C1 segment of cervical spinal cord (tissue), 14 donors: Measurements from ENCODE around the gene NLGN3.
A peak's percentile ranks its signal among the peaks of the same experiment; 100 is the strongest.
"Not testable (repeated sequence)": the region's sequence is repeated elsewhere in the genome, so short reads cannot be mapped to it uniquely, and the experiment has no call there.

ENCODE experiments used
- DNase-seq, 14 donors: peaks; one replicate each; lab custom pipeline; 2025; lab: John Stamatoyannopoulos, UW

Gene NLGN3

GRCh38 chrX:71169586-71169985 is 24.9 kb downstream of the NLGN3 start:
- DNase-seq, result no peak

- no peak for DNase-seq
These were observed 26.0 kb downstream of the NLGN3 start for GRCh38 chrX:71170660-71171059.

DNA sequence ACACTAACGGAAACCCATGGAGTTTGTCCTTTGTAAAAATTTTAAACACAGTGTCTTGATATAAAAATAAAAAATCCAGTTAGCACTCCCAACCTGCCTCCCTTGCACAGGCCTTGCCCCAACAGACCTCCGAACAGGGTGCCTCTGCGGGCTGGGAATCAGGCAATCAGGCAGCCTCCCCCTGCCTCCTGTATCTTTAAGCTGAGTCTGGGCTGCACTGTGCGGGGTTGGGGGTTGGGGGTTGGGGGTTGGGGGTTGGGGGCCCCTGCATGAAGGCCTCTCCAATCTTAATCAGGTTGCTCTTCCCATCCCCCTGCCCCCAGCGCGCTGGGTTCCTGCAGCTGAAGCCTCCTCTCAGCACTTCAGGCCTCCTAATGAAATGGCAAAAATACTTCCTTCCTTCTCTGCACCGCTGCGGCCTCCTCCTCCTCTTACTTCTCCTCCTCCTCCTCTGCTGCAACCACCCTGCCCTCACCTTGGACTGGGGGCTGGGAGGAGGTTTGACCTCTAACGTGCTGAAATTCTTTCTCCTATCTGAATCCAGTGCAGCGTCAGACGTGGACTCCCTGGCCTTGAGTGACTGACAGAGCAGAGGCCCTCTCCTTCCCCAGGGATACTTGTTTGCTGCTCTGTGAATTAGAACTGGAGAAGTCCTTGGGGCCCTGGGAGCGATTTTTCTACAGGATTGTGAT is 26.6 kb downstream of the NLGN3 start:
- DNase-seq, result no peak

GRCh38 chrX:71173440-71173839 is 28.8 kb downstream of the NLGN3 start:
- no peak for DNase-seq

DNA sequence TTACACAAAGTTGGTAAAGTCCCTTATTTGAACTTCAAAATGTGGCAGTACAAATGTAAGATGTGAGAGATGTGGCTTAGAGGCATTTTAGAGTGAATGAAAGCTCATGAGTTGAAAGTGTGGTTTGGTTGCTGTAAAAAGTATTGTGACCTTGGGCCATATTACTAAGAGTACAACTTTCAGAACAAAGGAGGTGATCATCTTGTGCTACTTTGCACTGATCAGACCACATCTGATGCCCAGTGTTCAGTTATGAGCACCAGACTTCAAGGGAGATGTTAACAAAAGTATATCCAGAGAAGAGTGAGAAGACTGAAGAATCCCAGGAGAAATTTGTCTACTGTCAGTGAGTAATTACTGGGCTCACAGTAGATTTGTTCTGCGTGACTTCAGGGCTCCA is 30.2 kb downstream of the NLGN3 start:
- DNase-seq, result no peak

DNA sequence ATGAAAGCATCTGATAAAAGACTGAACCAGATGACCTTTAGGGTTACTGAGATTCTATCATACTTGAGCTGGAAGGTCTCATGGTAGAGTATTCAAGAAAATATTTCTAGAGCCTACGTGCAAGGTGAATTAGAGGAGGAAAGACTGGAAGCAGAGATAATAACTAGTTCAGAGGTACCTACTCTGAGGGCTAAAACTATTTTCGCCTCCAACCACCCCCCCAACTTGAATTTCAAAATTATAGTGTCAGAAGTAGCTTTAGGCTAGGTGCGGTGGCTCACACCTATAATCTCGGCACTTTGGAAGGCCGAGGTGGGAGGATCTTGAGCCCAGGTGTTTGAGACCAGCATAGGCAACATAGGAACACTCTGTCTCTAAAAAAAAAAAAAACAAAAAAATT is 30.9 kb downstream of the NLGN3 start:
- no peak for DNase-seq

DNA sequence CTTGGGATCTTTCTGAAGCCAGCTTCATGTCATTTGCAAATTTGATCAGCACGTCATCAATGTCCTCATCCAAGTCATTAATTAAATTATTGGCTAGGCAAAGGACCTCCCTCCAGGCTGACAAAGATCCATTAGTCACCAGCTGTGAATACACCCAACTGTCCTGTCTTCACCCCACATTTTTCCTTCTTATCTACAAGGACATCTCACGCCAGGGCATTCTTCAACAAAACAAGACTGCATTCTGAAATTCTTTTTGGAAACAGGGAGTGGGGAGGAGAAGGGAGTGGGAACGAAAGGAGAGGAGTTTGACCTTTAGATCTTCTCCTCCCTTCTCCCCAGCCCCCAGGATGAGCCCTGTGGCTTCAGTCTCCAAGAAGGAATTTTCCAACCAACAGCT is 32.7 kb downstream of the NLGN3 start:
- DNase-seq, result no peak

GRCh38 chrX:71178908-71179307 is 34.3 kb downstream of the NLGN3 start:
- DNase-seq, result peak in 6 of 14 donors; percentile 2 to 43 (median 21)

- DNase-seq, result not testable (repeated sequence)
These were observed 36.1 kb downstream of the NLGN3 start for GRCh38 chrX:71180579-71181265.

DNA sequence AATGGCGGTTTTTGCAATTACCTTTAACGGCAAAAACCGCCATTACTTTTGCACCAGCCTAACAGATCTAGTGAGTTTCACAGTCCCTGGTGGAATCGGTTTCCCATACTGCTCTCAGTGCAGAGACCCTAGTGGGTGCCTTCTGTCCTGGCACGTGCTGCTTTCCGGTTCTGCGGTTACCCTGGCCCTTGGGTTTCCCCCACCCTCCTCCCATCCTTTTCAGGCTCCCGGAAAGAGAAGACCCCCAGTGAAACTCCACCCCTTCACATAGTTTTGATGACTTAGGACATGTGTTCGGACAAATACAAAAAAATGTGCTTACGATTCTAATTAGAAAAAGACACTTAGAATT is 36.9 kb downstream of the NLGN3 start:
- DNase-seq, result no peak

- DNase-seq, result peak in 13 of 14 donors; percentile 3 to 92 (median 77)
These were observed 37.5 kb downstream of the NLGN3 start for GRCh38 chrX:71181910-71182799.

GRCh38 chrX:71182871-71183270 is 38.2 kb downstream of the NLGN3 start:
- DNase-seq, result peak in 1 of 14 donors; percentile 31

GRCh38 chrX:71183341-71183740 is 38.7 kb downstream of the NLGN3 start:
- DNase-seq, result no peak

GRCh38 chrX:71184092-71184491 is 39.5 kb downstream of the NLGN3 start:
- DNase-seq, result no peak

DNA sequence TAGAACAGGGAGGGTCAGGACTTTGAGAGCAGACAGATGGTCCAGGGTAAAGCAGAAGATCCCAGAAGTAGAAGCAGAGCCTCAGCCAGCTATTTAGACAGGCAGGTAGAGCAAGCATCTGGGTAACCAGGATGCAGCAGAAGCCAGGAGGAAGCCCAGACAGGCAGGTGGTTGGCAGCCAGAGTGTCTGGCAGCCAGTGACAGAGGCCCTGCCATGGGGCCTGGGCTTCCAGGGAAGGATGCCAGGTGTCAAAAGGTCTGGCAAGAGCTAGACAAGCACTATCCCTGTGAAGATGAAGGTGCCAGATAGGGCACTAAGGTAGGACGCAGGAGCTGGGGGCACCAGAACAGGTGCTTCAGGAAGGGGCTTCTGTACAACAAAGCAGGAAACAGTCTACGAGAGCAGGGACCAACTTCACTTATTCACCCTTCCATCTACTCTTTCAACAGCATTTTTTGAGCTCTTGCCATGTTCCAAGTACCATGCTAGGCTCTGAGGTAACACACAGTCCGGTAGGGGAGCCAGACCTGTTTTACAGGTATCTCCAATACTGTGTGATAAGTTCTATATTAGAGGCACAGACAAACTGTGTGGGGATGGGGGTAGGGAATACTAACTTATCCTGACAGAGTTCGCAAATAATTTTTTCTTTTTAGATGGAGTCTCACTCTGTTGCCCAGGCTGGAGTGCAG is 40.3 kb downstream of the NLGN3 start:
- peak in 1 of 14 donors; percentile 12 for DNase-seq

DNA sequence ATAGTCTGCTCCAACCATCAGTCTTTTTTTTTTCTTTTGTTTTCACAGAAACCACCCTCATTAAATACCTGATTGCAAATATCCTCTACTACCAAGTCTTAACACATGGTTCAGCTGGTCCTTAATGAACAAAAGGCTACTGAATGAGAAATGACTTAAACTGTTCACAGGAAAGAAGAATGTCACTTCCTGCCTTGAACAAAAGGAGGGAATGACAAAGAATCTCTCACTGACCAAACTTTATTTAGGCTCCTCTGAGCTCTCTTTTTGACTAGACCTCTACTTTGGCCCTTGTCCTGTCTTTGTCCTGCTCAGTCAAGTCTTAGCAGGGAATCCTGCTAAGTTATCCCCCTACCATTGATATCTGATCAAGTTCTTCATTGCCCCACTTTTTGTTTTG is 46.6 kb downstream of the NLGN3 start:
- no peak for DNase-seq

DNA sequence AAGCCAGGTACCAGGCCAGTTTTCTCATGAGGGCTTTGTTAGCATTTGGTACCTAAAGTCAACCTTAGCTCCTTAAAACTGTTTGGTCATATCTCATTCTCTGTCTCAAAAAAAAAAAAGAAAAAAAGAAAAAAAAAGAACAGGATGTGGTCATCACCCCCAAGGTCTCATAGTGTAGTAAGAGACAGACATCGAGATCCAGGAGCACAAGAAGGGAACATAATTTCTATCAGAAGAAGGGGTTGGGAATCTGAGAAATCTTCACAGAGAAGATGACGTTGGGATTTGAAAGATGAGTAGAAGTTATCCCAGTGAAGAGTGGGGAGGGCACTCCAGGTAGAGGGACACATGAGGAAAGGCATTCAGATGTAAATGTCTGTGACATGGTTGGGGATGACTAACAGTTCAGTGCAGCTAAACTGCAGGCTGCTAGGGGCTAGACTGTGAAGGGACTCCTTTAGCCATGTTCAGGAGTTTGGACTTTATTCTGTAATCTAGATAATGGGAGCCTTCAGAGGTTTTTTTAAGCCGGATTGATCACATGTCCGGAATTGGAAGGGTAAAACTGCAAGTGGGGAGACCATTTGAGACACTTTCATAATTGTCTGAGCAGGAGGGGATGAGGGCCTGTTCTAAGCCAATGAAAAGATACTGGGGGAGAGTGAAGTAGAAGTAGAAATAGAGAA is 51.5 kb downstream of the NLGN3 start:
- no peak for DNase-seq

- DNase-seq, result peak in 1 of 14 donors; percentile 2
These were observed 53.4 kb downstream of the NLGN3 start for GRCh38 chrX:71198066-71198465.

- no peak for DNase-seq
These were observed 54.8 kb downstream of the NLGN3 start for GRCh38 chrX:71199252-71200008.

- DNase-seq, result no peak
These were observed 66.2 kb downstream of the NLGN3 start for GRCh38 chrX:71210816-71211215.
